HG03442 (cell line): ENCODE data around the gene ABCF1.

ENCODE experiments used
- ATAC-seq: cut with Tn5 transposase; IDR thresholded peaks from one replicate; pipeline ENCODE4 v1.9.1; 2021; ENCODE audit warnings: mild to moderate bottlenecking, moderate library complexity; ENCODE audit not compliant: unreplicated experiment

Gene ABCF1

GRCh38 chr6:30599625-30600324, 28.5 kb downstream of the ABCF1 start:
- ATAC-seq, result no peak

GRCh38 chr6:30600451-30600961, 29.3 kb downstream of the ABCF1 start:
- no peak for ATAC-seq

- no peak for ATAC-seq
Observed at GRCh38 chr6:30601436-30601814, 30.2 kb downstream of the ABCF1 start.

GRCh38 chr6:30601815-30602641, 30.8 kb downstream of the ABCF1 start:
- ATAC-seq, result no peak

GRCh38 chr6:30603961-30604360, 32.7 kb downstream of the ABCF1 start:
- ATAC-seq, result no peak

GRCh38 chr6:30610065-30610464, 38.8 kb downstream of the ABCF1 start:
- ATAC-seq, result no peak

GRCh38 chr6:30611150-30611855, 40.1 kb downstream of the ABCF1 start:
- ATAC-seq, result no peak

GRCh38 chr6:30611856-30612194, 40.6 kb downstream of the ABCF1 start:
- no peak for ATAC-seq

- ATAC-seq, result no peak
Observed at GRCh38 chr6:30612213-30612612, 41.0 kb downstream of the ABCF1 start.

GRCh38 chr6:30612687-30613248, 41.5 kb downstream of the ABCF1 start:
- no peak for ATAC-seq

- no peak for ATAC-seq
Observed at GRCh38 chr6:30613251-30614043, 42.2 kb downstream of the ABCF1 start.

- no peak for ATAC-seq
Observed at GRCh38 chr6:30614044-30614842, 43.0 kb downstream of the ABCF1 start.

- peak; percentile 38 for ATAC-seq
Observed at GRCh38 chr6:30614843-30615218, 43.6 kb downstream of the ABCF1 start.

GRCh38 chr6:30615219-30615957, 44.1 kb downstream of the ABCF1 start:
- ATAC-seq, result no peak

GRCh38 chr6:30615958-30616810, 44.9 kb downstream of the ABCF1 start:
- ATAC-seq, result no peak

- ATAC-seq, result peak; percentile 75
Observed at GRCh38 chr6:30616811-30617564, 45.7 kb downstream of the ABCF1 start, which contains the start of gene PPP1R10. PPP1R10 (minus strand) TSS chr6:30617243; CDS start chr6:30609944, 7,299 bp downstream.

- ATAC-seq, result peak; percentile 68
Observed at GRCh38 chr6:30617565-30618269, 46.5 kb downstream of the ABCF1 start, which contains the start of gene MRPS18B. MRPS18B (plus strand) TSS chr6:30617840; CDS start chr6:30617866, 26 bp downstream.
